ENCODE measurements around the gene PHGDH.
"Not testable (repeated sequence)": the region's sequence is repeated elsewhere in the genome, so short reads cannot be mapped to it uniquely, and the experiment has no call there.

The PHGDH gene

GRCh38 chr1:119782631-119783325, 71.0 kb downstream of the PHGDH start:
- Histone ChIP-seq H3K9me2 (ENCODE audit: low read depth, low read length) (no peaks in the 10 kb centered on the region), H4K20me1 (ENCODE audit: insufficient read depth, low read length) (no peaks in the 10 kb centered on the region), H3K9ac (ENCODE audit: low read length) (no peak overlapping the region), H3K79me2 (ENCODE audit: insufficient read depth, low read length) (no peaks in the 10 kb centered on the region), H3K4me2 (ENCODE audit: low read length) (no peak overlapping the region), H3K27me3 (ENCODE audit: insufficient read depth, low read length) (no peaks in the 10 kb centered on the region), H3K27ac (ENCODE audit: low read depth, low read length, poor library complexity, severe bottlenecking) (no peak overlapping the region), H3K36me3 (ENCODE audit: insufficient read depth, low read length) (no peaks in the 10 kb centered on the region), H3K9me3 (ENCODE audit: low read length) (no peaks in the 10 kb centered on the region), H3K4me1 (ENCODE audit: insufficient read depth, low read length, severe bottlenecking) (no peaks in the 10 kb centered on the region), H3F3A (ENCODE audit: insufficient read depth, low read length) (no peaks in the 10 kb centered on the region), H3K4me3 (ENCODE audit: low read depth, low read length, poor library complexity, severe bottlenecking) (no peak overlapping the region), H2AFZ (ENCODE audit: low read length) (no peak overlapping the region)
- TF ChIP-seq, protein P1, sequence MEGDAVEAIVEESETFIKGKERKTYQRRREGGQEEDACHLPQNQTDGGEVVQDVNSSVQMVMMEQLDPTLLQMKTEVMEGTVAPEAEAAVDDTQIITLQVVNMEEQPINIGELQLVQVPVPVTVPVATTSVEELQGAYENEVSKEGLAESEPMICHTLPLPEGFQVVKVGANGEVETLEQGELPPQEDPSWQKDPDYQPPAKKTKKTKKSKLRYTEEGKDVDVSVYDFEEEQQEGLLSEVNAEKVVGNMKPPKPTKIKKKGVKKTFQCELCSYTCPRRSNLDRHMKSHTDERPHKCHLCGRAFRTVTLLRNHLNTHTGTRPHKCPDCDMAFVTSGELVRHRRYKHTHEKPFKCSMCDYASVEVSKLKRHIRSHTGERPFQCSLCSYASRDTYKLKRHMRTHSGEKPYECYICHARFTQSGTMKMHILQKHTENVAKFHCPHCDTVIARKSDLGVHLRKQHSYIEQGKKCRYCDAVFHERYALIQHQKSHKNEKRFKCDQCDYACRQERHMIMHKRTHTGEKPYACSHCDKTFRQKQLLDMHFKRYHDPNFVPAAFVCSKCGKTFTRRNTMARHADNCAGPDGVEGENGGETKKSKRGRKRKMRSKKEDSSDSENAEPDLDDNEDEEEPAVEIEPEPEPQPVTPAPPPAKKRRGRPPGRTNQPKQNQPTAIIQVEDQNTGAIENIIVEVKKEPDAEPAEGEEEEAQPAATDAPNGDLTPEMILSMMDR (IDR thresholded peaks at IDR 0.05; ENCODE audit: low read length) = no peak
- no peak for TF ChIP-seq EZH2 (IDR thresholded peaks at IDR 0.05; ENCODE audit: borderline replicate concordance, low read length)

DNA sequence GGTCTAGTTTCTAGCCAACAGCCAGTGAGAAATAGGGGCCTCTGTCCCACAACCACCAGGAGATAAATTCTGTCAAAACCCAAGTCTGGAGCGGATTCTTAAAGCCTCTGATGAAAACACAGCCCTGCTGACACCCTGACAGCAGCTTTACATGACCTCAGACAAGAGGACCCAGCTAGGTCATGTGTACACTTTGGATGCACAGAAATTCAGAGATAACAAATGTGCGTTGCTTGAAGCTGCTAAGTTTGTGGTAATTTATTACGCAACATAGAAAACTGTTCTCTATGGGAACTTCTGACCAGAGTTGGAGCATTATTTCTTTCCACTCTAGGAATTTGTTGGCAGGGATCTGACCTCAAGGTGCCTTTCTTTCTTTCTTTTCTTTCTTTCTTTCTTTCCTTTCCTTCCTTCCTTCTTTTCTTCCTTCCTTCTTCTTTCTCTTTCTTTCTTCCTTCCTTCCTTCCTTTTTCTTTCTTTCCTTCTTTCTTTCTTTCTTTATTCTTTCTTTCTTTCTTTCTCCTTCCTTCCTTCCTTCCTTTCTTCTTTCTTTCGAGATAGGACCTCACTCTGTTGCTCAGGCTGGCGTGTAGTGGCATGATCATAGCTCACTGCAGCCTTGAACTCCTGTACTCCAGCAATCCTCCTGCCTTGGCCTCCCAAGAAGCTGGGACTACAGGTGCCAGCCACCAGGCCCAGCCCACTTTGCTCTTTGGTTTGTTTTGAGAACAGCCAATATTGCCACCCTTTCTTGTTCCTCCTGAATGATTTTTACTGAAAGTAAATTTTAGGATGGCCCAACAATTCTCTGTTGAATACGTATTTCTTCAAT, 71.8 kb downstream of the PHGDH start:
- H2AFZ ChIP-seq (ENCODE audit: low read length) = no peak overlapping the region
- H4K20me1 ChIP-seq (ENCODE audit: insufficient read depth, low read length) = no peaks in the 10 kb centered on the region
- H3K9me2 ChIP-seq (ENCODE audit: low read depth, low read length) = no peaks in the 10 kb centered on the region
- no peaks in the 10 kb centered on the region for H3K4me1 ChIP-seq (ENCODE audit: insufficient read depth, low read length, severe bottlenecking)
- H3K79me2 ChIP-seq (ENCODE audit: insufficient read depth, low read length) = no peaks in the 10 kb centered on the region
- no peak overlapping the region for H3K4me3 ChIP-seq (ENCODE audit: low read depth, low read length, poor library complexity, severe bottlenecking)
- no peaks in the 10 kb centered on the region for H3K27me3 ChIP-seq (ENCODE audit: insufficient read depth, low read length)
- H3K36me3 ChIP-seq (ENCODE audit: insufficient read depth, low read length) = no peaks in the 10 kb centered on the region
- no peak overlapping the region for H3K4me2 ChIP-seq (ENCODE audit: low read length)
- no peak overlapping the region for H3K9ac ChIP-seq (ENCODE audit: low read length)
- TF ChIP-seq EZH2 (IDR thresholded peaks at IDR 0.05; ENCODE audit: borderline replicate concordance, low read length) = no peak
- TF ChIP-seq, protein P1 (IDR thresholded peaks at IDR 0.05; ENCODE audit: low read length) = no peak
- H3K9me3 ChIP-seq (ENCODE audit: low read length) = no peaks in the 10 kb centered on the region
- no peaks in the 10 kb centered on the region for H3F3A ChIP-seq (ENCODE audit: insufficient read depth, low read length)
- no peak overlapping the region for H3K27ac ChIP-seq (ENCODE audit: low read depth, low read length, poor library complexity, severe bottlenecking)

- Histone ChIP-seq H3K27ac (ENCODE audit: low read depth, low read length, poor library complexity, severe bottlenecking) (no peak overlapping the region), H3K79me2 (ENCODE audit: insufficient read depth, low read length) (no peaks in the 10 kb centered on the region), H3K4me2 (ENCODE audit: low read length) (no peak overlapping the region), H3K4me3 (ENCODE audit: low read depth, low read length, poor library complexity, severe bottlenecking) (no peak overlapping the region), H3K27me3 (ENCODE audit: insufficient read depth, low read length) (no peaks in the 10 kb centered on the region), H2AFZ (ENCODE audit: low read length) (no peak overlapping the region), H3K4me1 (ENCODE audit: insufficient read depth, low read length, severe bottlenecking) (no peaks in the 10 kb centered on the region), H3K9me2 (ENCODE audit: low read depth, low read length) (no peaks in the 10 kb centered on the region), H3K9me3 (ENCODE audit: low read length) (no peaks in the 10 kb centered on the region), H3K36me3 (ENCODE audit: insufficient read depth, low read length) (no peaks in the 10 kb centered on the region), H4K20me1 (ENCODE audit: insufficient read depth, low read length) (no peaks in the 10 kb centered on the region), H3F3A (ENCODE audit: insufficient read depth, low read length) (no peaks in the 10 kb centered on the region), H3K9ac (ENCODE audit: low read length) (no peak overlapping the region)
- TF ChIP-seq, protein P1 (IDR thresholded peaks at IDR 0.05; ENCODE audit: low read length) = no peak
- TF ChIP-seq EZH2 (IDR thresholded peaks at IDR 0.05; ENCODE audit: borderline replicate concordance, low read length) = no peak
Observed at GRCh38 chr1:119784191-119784781, 72.6 kb downstream of the PHGDH start.

DNA sequence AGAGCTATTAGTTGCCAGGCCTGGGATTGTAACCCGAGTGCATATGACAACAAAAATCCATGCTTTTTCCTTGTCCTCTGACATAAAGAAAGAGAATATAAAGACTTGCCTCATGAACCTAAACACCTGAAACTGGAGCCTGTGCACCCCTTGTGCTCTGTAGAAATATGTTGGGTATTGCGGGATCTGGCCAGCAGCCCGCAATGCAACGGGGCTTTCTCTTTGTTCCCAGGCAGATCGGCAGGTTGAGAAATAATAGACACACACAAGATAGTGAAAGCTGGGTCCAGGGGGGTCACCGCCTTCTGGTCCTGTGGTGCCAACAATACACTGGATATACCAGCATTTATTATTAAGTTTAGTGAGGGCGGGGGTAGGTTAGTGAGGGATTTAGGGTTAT, 74.3 kb downstream of the PHGDH start:
- not testable (repeated sequence) for H3K4me2 ChIP-seq (ENCODE audit: low read length); H3K9ac ChIP-seq (ENCODE audit: low read length); H3K9me2 ChIP-seq (ENCODE audit: low read depth, low read length); H3K36me3 ChIP-seq (ENCODE audit: insufficient read depth, low read length); H3K27ac ChIP-seq (ENCODE audit: low read depth, low read length, poor library complexity, severe bottlenecking); H3K9me3 ChIP-seq (ENCODE audit: low read length); H3K4me1 ChIP-seq (ENCODE audit: insufficient read depth, low read length, severe bottlenecking); H3K27me3 ChIP-seq (ENCODE audit: insufficient read depth, low read length); H3K4me3 ChIP-seq (ENCODE audit: low read depth, low read length, poor library complexity, severe bottlenecking); H4K20me1 ChIP-seq (ENCODE audit: insufficient read depth, low read length); H3K79me2 ChIP-seq (ENCODE audit: insufficient read depth, low read length); H3F3A ChIP-seq (ENCODE audit: insufficient read depth, low read length); H2AFZ ChIP-seq (ENCODE audit: low read length)

GRCh38 chr1:119786473-119787050, 74.8 kb downstream of the PHGDH start:
- H3K27ac ChIP-seq (ENCODE audit: low read depth, low read length, poor library complexity, severe bottlenecking); H3K4me2 ChIP-seq (ENCODE audit: low read length); H3K9me3 ChIP-seq (ENCODE audit: low read length); H2AFZ ChIP-seq (ENCODE audit: low read length); H3K4me3 ChIP-seq (ENCODE audit: low read depth, low read length, poor library complexity, severe bottlenecking); H3K36me3 ChIP-seq (ENCODE audit: insufficient read depth, low read length); H4K20me1 ChIP-seq (ENCODE audit: insufficient read depth, low read length); H3K79me2 ChIP-seq (ENCODE audit: insufficient read depth, low read length); H3K9ac ChIP-seq (ENCODE audit: low read length); H3K27me3 ChIP-seq (ENCODE audit: insufficient read depth, low read length); H3K4me1 ChIP-seq (ENCODE audit: insufficient read depth, low read length, severe bottlenecking); H3F3A ChIP-seq (ENCODE audit: insufficient read depth, low read length); H3K9me2 ChIP-seq (ENCODE audit: low read depth, low read length): not testable (repeated sequence)

Data from OCI-LY1 (cell line).